Tibial artery (tissue), 4 donors: ENCODE results near the gene BCS1L.

Experiments used
- DNase-seq, 2 donors: peaks; one replicate each; pipeline ENCODE4 v3.0.0-alpha.2; 2019
- H3K27ac ChIP-seq, 2 donors: fragments of 200-600 bp; sonication (generic) in 1 of 2; 1 replicate in 1 of 2; 2 replicates in 1 of 2; pipeline ENCODE4 v1.5.1; 2018 to 2019; ENCODE audit warnings: mild to moderate bottlenecking in 1 of 2
- H3K27me3 ChIP-seq, 2 donors: fragments of 200-600 bp; sonication (generic) in 1 of 2; one replicate each; pipeline versions ENCODE4 v1.5.1 to v1.6.0; 2016 to 2019
- H3K36me3 ChIP-seq, 3 donors: fragments of 200-600 bp; sonication (generic) in 2 of 3; one replicate each; pipeline ENCODE4 v1.5.1; 2016 to 2019; ENCODE audit warnings: mild to moderate bottlenecking in 2 of 3
- H3K4me1 ChIP-seq, 4 donors: fragments of 200-600 bp; sonication (generic) in 2 of 4; 1 replicate in 3 of 4; 2 replicates in 1 of 4; pipeline ENCODE4 v1.5.1; 2016 to 2019
- H3K4me3 ChIP-seq, 2 donors: fragments of 200-600 bp; sonication (generic) in 1 of 2; 1 replicate in 1 of 2; 2 replicates in 1 of 2; pipeline ENCODE4 v1.5.1; 2018 to 2019; ENCODE audit warnings: mild to moderate bottlenecking in 2 of 2
- H3K9me3 ChIP-seq, 3 donors: fragments of 200-600 bp; sonication (generic) in 1 of 3; one replicate each; pipeline ENCODE4 v1.5.1; 2016 to 2019
- CTCF ChIP-seq, 2 experiments: fragments of 200-600 bp in 1 of 2; fragments of 450-650 bp in 1 of 2; IDR thresholded peaks; one replicate each; pipeline ENCODE4 v1.5.1; 2017 to 2019; ENCODE audit warnings: antibody characterized with exemption in 2 of 2, mild to moderate bottlenecking in 1 of 2, moderate library complexity in 1 of 2
- intact Hi-C: fragments of 100-400 bp; cut with DNase I; formaldehyde crosslinking; loops from one replicate; pipeline ENCODE4 v1.15.0; 2023; ENCODE audit warnings: low total_unique reads

Gene BCS1L

DNA sequence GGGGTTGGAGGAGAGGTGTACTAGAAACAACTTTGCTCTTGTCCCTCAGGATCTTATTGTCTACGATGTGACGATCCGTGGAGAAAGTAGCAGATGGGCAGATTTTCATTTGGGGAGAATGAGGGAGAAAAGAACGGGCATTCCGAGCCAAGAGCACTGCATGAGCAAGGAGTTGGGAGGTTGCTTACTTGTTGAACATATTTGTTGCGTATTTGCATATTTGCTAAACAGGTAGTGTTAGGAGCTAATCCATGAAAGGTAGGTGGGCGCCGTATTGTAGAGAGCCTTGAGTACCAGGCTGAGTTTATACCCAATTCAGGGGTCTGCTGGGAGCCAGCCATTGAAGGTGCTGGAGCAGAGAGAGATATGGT, 490 bp downstream of the BCS1L start:
- Histone ChIP-seq H3K4me1 (peaks cover 0 to 22% (median 12%) of the 10 kb centered on the region in 4 donors), H3K27me3 (no peaks in the 10 kb centered on the region), H3K27ac (peak overlapping the region; percentile 77 to 79), H3K36me3 (peaks cover 45 to 55% (median 52%) of the 10 kb centered on the region in 3 donors), H3K4me3 (peak overlapping the region; percentile 77 to 83), H3K9me3 (no peaks in the 10 kb centered on the region)
- intact Hi-C loops, result no loop called here
- no peak for TF ChIP-seq CTCF (IDR thresholded peaks at IDR 0.05)
- no peak for DNase-seq

DNA sequence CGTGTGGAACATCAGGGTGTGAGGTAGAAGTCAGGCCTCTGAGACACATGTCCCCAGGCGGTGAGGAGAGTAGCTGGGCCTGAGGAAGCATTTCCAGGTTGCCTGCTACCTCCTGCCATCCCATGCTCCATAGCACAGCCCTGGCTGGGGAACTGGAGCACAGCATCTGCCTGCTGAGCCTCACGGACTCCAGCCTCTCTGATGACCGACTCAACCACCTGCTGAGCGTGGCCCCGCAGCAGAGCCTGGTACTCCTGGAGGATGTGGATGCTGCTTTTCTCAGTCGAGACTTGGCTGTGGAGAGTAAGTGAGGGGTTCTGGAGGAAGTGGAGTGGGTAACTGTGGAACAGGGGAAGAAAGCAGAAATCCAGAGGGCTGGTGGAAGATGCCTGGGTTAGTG, 2.9 kb downstream of the BCS1L start:
- Histone ChIP-seq H3K27ac (no peak overlapping the region), H3K4me1 (peaks cover 0 to 22% (median 11%) of the 10 kb centered on the region in 4 donors), H3K9me3 (no peaks in the 10 kb centered on the region), H3K4me3 (no peak overlapping the region), H3K36me3 (peaks cover 51 to 62% (median 59%) of the 10 kb centered on the region in 3 donors), H3K27me3 (no peaks in the 10 kb centered on the region)
- intact Hi-C loops, result no loop called here
- no peak for DNase-seq
- TF ChIP-seq CTCF (IDR thresholded peaks at IDR 0.05), result no peak

DNA sequence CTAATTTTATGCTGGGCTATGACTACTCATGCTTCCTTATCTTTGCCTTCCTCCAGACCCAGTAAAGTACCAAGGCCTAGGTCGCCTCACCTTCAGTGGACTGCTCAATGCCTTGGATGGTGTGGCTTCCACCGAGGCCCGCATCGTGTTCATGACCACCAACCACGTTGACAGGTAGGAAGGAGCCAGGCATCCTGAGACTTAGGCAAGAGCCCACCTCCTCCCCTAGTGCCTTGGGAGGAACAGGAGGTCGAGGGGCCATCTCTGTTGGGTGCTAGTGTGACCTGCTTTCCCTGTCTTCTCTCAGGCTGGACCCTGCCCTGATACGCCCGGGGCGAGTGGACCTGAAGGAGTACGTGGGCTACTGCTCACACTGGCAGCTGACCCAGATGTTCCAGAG, 3.3 kb downstream of the BCS1L start:
- intact Hi-C loops, result no loop called here
- peaks cover 55 to 67% (median 59%) of the 10 kb centered on the region in 3 donors for H3K36me3 ChIP-seq
- no peaks in the 10 kb centered on the region for H3K9me3 ChIP-seq
- H3K27ac ChIP-seq, result no peak overlapping the region
- TF ChIP-seq CTCF (IDR thresholded peaks at IDR 0.05), result no peak
- no peak overlapping the region for H3K4me3 ChIP-seq
- H3K27me3 ChIP-seq, result no peaks in the 10 kb centered on the region
- peaks cover 0 to 20% (median 10%) of the 10 kb centered on the region in 4 donors for H3K4me1 ChIP-seq
- DNase-seq, result no peak

GRCh38 chr2:218663901-218664300, 4.4 kb downstream of the BCS1L start:
- Histone ChIP-seq H3K4me3 (no peak overlapping the region), H3K27ac (no peak overlapping the region), H3K4me1 (peaks cover 0 to 10% (median 3%) of the 10 kb centered on the region in 4 donors), H3K9me3 (no peaks in the 10 kb centered on the region), H3K27me3 (no peaks in the 10 kb centered on the region), H3K36me3 (peaks cover 66 to 77% (median 67%) of the 10 kb centered on the region in 3 donors)
- no peak for DNase-seq
- TF ChIP-seq CTCF (IDR thresholded peaks at IDR 0.05), result no peak
- intact Hi-C loops, result no loop called here

DNA sequence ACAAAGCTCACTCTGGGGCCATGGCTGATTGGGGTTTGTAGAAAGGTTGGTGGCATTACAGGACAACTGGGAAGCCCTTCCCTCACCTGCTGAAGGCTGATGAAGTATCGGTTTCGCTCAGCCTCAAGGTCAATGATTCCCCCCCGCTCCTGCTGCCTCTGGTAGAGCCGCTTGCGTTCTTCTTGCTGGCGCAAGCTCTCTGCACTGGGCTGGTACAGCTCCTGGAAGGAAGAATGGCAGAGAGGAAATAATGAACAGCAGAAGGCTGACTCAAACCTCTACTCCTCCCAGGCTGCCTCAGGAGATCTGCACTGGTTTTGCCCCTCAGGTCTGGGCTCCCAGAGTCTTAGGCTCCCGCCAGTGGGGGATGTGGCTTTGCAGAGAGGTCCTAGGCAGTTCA, 5.2 kb downstream of the BCS1L start:
- TF ChIP-seq CTCF (IDR thresholded peaks at IDR 0.05), result no peak
- peaks cover 67 to 85% (median 67%) of the 10 kb centered on the region in 3 donors for H3K36me3 ChIP-seq
- intact Hi-C loops, result no loop called here

More for the DNA sequence above, 5.2 kb downstream of the BCS1L start:
- no peak for DNase-seq
- peaks cover 0 to 10% (median 3%) of the 10 kb centered on the region in 4 donors for H3K4me1 ChIP-seq
- no peak overlapping the region for H3K27ac ChIP-seq
- H3K4me3 ChIP-seq, result no peak overlapping the region
- H3K27me3 ChIP-seq, result no peaks in the 10 kb centered on the region
- H3K9me3 ChIP-seq, result no peaks in the 10 kb centered on the region
